Aorta (tissue), 5 donors: ENCODE measurements around the gene RENBP. TPM values are rescaled to one million over a fixed set of nuclear protein-coding genes. Genes with fewer than 3 reads are reported as not detected.

Source experiments
- ATAC-seq: fragments of 200-7000 bp; cut with Tn5 transposase; one replicate; pipeline ENCODE4 v1.9.1; 2022; ENCODE audit warnings: moderate library complexity; ENCODE audit not compliant: low FRiP score
- DNase-seq, 2 donors: peaks; one replicate each; pipeline ENCODE4 v3.0.0-alpha.2; 2020
- H3K27ac ChIP-seq, 2 donors: one replicate each; pipeline ENCODE4 v1.5.1; 2013; ENCODE audit warnings: low read length in 2 of 2, mild to moderate bottlenecking in 2 of 2, moderate library complexity in 2 of 2, control low read depth in 1 of 2, inconsistent platforms in 1 of 2, low read depth in 1 of 2
- H3K27me3 ChIP-seq, 2 donors: one replicate each; pipeline ENCODE4 v1.6.1; 2013; ENCODE audit warnings: control low read depth in 1 of 2, low read length in 1 of 2, mild to moderate bottlenecking in 1 of 2, moderate library complexity in 1 of 2; ENCODE audit not compliant: insufficient read depth in 2 of 2, control insufficient read depth in 1 of 2
- H3K36me3 ChIP-seq, 2 donors: one replicate each; pipeline ENCODE4 v1.6.1; 2013; ENCODE audit warnings: control low read depth in 1 of 2, low read length in 1 of 2, mild to moderate bottlenecking in 1 of 2; ENCODE audit not compliant: insufficient read depth in 2 of 2, control insufficient read depth in 1 of 2
- H3K4me1 ChIP-seq, 2 donors: one replicate each; pipeline ENCODE4 v1.6.1; 2013; ENCODE audit warnings: low read length in 2 of 2, control low read depth in 1 of 2, mild to moderate bottlenecking in 1 of 2, moderate library complexity in 1 of 2; ENCODE audit not compliant: insufficient read depth in 2 of 2, control insufficient read depth in 1 of 2
- H3K4me3 ChIP-seq, 2 donors: one replicate each; pipeline ENCODE4 v1.5.1; 2013; ENCODE audit warnings: low read length in 2 of 2, control low read depth in 1 of 2, mild to moderate bottlenecking in 1 of 2
- H3K9me3 ChIP-seq: one replicate; pipeline ENCODE4 v1.6.1; 2013; ENCODE audit warnings: mild to moderate bottlenecking, low read length; ENCODE audit not compliant: control insufficient read depth
- WGBS, 2 donors: extraction: QIAGEN DNeasy Blood & Tissue Kit; methylation state at CpG; one replicate each; pipeline ENCODE4 v1.1.7; 2013; 5-methylcytosine and 5-hydroxymethylcytosine counted together
- intact Hi-C, 2 donors: fragments of 100-400 bp; cut with DNase I; formaldehyde crosslinking; loops; one replicate each; pipeline versions ENCODE4 v1.14.2 to v1.15.0; 2022
- polyA plus RNA-seq, 2 donors: library from polyadenylated mRNA; stranded (reverse); fragments of 200-250 nt; gene quantifications; one replicate each; pipeline ENCODE4 v1.2.3, GENCODE V29; 2013
- total RNA-seq, 2 donors: library from RNA; stranded (reverse); fragmentation: NEBNext Ultra II Directional; extraction: Animal tissue kit (Norgen Biotek cat#: 25700); gene quantifications; one replicate each; pipeline ENCODE4 v1.2.1, GENCODE V29; 2021
- donor health status: healthy with polysubstance abuse.
- donor health status: Bipolar disorder and iron deficiency.
- donor health status: DM: no; HTN: no; CAD: no.
- donor health status: DM: no; HTN: no; CAD: no.
- donor health status: DM: yes; HTN: yes; CAD: no.

Gene RENBP
- total and polyA plus RNA-seq, 4 donors: 10.5 to 20.9 (median 13.8) TPM

DNA sequence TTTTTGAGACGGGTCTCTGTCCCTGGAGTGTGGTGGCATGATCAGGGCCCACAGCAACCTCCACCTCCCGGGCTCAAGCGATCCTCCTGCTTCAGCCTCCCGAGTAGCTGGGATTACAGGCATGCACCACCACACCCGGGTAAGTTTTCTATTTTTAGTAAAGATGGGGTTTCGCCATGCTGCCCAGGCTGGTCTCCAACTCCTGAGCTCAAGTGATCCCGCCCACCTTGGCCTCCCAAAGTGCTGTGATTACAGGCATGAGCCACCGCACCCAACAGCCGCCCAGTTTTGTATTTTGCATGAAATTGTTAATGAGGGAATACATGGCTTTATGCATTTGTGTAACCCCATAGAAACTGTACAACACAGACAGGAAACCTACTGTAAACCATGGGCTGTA lies 15.6 kb downstream of the RENBP start:
- ATAC-seq (no peak), DNase-seq (no peak)
- intact Hi-C loops: loop anchor here in 1 of 2 donors (2.0 kb wide), 1 partner anchor 44 kb away; the partner anchor contains the start of gene TMEM187
- Histone ChIP-seq H3K27ac (no peak overlapping the region), H3K4me1 (no peaks in the 10 kb centered on the region), H3K4me3 (no peak overlapping the region), H3K9me3 (no peaks in the 10 kb centered on the region), H3K36me3 (no peaks in the 10 kb centered on the region), H3K27me3 (no peaks in the 10 kb centered on the region)
- 46 to 50% methylated on average over 9 of the region's 9 CpGs for whole genome bisulfite sequencing, 2 donors

DNA sequence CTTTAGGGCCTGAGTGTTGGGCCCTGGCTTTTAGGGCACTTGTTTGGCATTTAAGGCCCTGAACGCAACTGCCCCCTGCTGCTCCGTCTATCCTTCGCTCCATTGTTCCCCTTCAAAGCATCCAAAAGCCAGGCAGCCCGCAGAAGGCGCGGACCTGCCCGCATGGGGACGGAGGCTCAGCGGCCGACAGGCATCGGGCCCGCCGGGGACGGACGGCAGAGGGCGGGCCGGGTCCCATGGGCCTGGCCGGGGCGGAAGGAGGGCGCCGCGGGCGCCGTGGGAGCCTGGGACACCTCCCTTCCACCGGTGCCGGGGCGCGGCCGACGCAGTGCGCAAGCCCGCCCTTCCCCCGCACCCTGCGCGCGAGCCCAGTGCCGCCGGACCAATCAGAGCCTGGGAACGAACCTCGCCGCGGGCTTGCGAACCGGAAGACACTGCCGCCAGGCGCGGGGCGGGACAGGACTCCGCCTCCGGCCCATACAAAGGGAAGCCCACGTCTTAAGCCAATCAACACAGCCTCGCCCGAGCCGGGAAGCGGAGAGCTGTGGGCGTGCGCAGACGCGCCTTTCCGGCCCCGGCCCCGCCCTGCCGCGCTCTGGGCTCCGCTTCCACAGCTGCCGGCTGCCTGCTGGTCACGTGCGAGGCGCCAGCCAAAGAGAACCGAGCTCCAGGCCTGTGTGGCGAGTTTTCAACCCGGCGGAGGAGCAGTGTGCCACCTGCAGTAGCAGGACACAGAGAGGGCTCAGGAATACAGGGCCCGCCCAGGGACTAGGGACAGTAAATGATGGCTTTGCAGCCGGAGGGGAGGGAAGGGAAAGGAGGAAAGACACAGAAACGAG lies 16.3 kb downstream of the RENBP start:
- Histone ChIP-seq H3K27me3 (no peaks in the 10 kb centered on the region), H3K4me1 (no peaks in the 10 kb centered on the region), H3K27ac (peak overlapping the region in 1 of 2 donors; percentile 88), H3K4me3 (peak overlapping the region; percentile 31 to 43), H3K9me3 (no peaks in the 10 kb centered on the region), H3K36me3 (no peaks in the 10 kb centered on the region)
- 0 to 10% methylated on average over 75 to 76 of the region's 76 CpGs for WGBS, 2 donors
- intact Hi-C loops: loop anchor here in 1 of 2 donors (2.0 kb wide), 1 partner anchor 45 kb away; the partner anchor contains the start of gene TMEM187
- peak; percentile 98 to 99 for DNase-seq
- peak; percentile 95 for ATAC-seq

DNA sequence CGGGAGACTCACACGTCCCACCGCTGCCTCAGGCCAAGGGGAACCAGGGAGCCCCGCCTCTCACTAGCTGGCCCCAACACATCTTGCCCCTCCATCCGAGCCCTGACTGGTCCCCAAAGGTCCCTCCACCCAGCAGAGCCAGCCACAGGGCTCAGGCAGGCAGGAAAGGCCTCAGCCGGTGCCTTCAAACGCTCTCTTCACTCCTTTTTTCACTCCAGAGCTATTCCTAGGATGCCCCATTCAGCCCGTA lies 16.8 kb downstream of the RENBP start:
- intact Hi-C loops: no loop called here
- no peak for DNase-seq
- Histone ChIP-seq H3K27ac (peak overlapping the region in 1 of 2 donors; percentile 88), H3K27me3 (no peaks in the 10 kb centered on the region), H3K4me1 (no peaks in the 10 kb centered on the region), H3K36me3 (no peaks in the 10 kb centered on the region), H3K4me3 (peak overlapping the region; percentile 31 to 43), H3K9me3 (no peaks in the 10 kb centered on the region)
- 0 to 8% methylated on average over 7 to 8 of the region's 8 CpGs for WGBS, 2 donors
- ATAC-seq: no peak

DNA sequence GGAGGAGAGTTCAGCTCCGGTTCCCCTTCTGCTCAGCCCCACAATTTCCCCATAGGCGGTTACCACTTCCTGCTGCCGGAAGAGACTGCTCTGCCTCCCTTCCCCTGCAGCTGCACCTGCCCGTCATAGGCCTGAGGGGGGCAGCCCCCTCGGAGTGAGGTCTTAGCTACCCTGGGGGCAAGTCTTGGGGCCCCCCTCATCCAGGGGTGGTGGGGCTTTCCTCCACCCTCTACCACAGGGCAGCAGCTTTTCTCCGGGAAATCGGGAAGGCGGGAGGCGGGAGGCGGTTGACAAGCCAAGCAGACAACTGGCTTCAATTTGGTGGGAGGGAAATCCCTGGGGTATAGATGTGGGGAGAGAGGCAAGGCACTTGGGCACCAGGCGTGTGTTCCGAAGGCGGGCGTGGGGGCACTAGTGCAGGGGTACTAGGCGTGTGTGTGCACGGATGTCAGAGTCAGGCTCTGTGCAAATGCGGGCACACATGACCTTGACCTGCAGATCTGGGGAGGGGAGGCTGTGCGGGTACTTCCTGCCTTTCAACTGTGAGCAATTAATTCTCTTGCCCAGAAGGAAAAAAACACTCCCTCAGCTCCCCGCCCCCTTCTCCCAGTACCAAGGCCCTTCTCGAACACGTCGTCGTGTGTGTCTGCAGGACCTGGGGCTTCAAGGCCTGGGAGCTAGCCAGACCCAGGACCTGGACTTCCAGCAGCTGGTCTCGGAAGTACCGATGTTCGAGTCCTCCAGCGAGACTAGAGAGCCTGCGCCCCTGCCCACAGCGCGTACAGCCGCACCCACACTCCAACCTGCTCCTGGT lies 17.4 kb downstream of the RENBP start:
- H3K27ac ChIP-seq: peak overlapping the region in 1 of 2 donors; percentile 88
- intact Hi-C loops: no loop called here
- peak overlapping the region in 1 of 2 donors; percentile 43 for H3K4me3 ChIP-seq
- no peaks in the 10 kb centered on the region for H3K9me3 ChIP-seq
- no peaks in the 10 kb centered on the region for H3K36me3 ChIP-seq
- peak; percentile 3 for ATAC-seq
- H3K27me3 ChIP-seq: no peaks in the 10 kb centered on the region
- WGBS, 2 donors: 5 to 31% methylated on average over 29 to 31 of the region's 31 CpGs
- no peaks in the 10 kb centered on the region for H3K4me1 ChIP-seq
- DNase-seq: peak in 1 of 2 donors; percentile 85

DNA sequence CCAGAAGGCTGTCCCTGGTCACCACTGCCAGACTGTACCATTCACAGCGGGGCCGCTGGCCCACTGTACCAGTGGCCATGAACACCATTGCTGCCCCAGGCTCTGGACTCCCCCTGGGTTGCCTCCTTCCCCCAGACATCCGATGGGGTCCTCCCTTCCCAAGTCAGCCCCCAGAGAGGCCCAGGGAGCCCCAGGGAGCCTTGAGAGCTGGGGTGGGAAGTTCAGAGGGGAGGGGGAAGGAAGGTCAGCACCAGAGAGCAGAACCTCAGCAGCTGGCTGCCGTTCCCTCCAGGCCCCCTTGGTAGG lies 17.9 kb downstream of the RENBP start:
- H3K4me3 ChIP-seq: no peak overlapping the region
- no peak overlapping the region for H3K27ac ChIP-seq
- H3K9me3 ChIP-seq: no peaks in the 10 kb centered on the region
- no peaks in the 10 kb centered on the region for H3K27me3 ChIP-seq
- H3K4me1 ChIP-seq: no peaks in the 10 kb centered on the region
- intact Hi-C loops: no loop called here
- no peaks in the 10 kb centered on the region for H3K36me3 ChIP-seq
- DNase-seq (no peak), ATAC-seq (no peak)
- WGBS, 2 donors: 38 to 46% methylated on average over 4 of the region's 4 CpGs

DNA sequence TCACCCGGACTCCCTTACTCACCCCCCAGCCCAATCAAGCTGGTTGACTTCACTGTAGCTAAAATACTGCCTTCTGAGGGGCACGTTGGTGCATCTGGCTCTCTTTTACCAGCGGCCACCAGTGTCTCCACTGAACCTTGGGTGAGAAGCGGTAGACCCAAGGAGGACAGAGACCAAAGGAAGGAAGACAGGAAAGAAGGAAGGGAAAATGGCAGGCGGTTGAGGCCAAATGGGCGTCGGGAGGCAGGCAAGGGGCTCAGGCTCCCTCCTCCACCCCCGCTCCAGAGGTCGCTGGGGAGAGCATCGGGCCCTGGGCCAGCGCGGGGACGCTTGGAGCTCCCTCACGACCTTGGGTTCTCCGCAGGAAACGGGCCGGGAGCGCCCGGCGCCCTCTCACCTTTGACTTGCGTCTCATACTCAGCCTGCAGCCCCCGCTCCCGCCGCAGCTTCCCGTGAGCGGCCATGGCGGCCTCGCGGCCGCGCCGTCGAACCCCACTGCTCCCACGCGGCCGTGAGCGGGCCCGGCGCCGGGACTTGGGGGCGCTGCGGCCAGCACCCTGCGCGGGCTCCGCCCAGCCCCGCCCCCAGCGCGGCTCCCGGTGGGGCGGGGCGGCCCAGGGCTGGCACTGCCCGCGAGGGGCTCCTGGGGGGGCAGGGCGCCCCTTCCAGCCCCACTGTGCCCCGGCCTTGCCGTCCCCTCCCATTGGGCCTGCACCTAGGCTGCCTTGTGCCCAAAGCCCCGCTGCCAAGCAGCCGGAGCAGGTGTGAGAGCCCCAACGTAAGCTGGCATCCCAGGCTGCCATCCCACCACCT lies 18.5 kb downstream of the RENBP start, which contains the start of gene ARHGAP4:
Gene ARHGAP4 (minus strand): TSS at position 526 of the 813 bp plus-strand sequence. CDS start 62 bp downstream, at position 464.
- intact Hi-C loops: no loop called here

DNA sequence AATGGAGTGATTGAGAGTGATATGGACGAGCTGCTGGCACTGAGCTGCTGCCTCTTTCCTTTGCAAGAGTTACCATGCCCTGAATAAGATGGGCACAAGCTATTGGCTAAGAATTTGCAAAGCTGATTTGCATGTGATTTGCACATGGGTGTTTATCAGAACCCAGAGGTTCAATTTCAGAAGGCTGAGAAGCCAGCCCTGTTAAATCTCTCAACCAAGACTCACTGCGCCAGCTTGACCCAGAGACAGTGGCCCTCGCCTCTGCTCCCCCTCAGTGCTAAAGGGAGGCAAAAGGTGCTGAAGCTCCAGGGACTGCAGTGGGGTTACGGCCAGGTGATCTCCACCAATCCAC lies 19.1 kb downstream of the RENBP start:
- DNase-seq (no peak), ATAC-seq (no peak)
- H3K27ac ChIP-seq: no peak overlapping the region
- H3K36me3 ChIP-seq: no peaks in the 10 kb centered on the region
- no peaks in the 10 kb centered on the region for H3K4me1 ChIP-seq
- H3K27me3 ChIP-seq: no peaks in the 10 kb centered on the region
- WGBS, 2 donors: 78 to 85% methylated on average over 4 of the region's 4 CpGs
- no peaks in the 10 kb centered on the region for H3K9me3 ChIP-seq
- intact Hi-C loops: no loop called here
- no peak overlapping the region for H3K4me3 ChIP-seq

More for the DNA sequence above, 18.5 kb downstream of the RENBP start, which contains the start of gene ARHGAP4:
- 22 to 38% methylated on average over 36 to 59 of the region's 59 CpGs for WGBS, 2 donors
- ATAC-seq (no peak), DNase-seq (no peak)
- Histone ChIP-seq H3K9me3 (no peaks in the 10 kb centered on the region), H3K4me3 (no peak within 1 kb of the TSS), H3K36me3 (no peaks in the 10 kb centered on the region), H3K4me1 (no peaks in the 10 kb centered on the region), H3K27ac (peak within 1 kb of the TSS in 1 of 2 donors; percentile 2), H3K27me3 (no peaks in the 10 kb centered on the region)

DNA sequence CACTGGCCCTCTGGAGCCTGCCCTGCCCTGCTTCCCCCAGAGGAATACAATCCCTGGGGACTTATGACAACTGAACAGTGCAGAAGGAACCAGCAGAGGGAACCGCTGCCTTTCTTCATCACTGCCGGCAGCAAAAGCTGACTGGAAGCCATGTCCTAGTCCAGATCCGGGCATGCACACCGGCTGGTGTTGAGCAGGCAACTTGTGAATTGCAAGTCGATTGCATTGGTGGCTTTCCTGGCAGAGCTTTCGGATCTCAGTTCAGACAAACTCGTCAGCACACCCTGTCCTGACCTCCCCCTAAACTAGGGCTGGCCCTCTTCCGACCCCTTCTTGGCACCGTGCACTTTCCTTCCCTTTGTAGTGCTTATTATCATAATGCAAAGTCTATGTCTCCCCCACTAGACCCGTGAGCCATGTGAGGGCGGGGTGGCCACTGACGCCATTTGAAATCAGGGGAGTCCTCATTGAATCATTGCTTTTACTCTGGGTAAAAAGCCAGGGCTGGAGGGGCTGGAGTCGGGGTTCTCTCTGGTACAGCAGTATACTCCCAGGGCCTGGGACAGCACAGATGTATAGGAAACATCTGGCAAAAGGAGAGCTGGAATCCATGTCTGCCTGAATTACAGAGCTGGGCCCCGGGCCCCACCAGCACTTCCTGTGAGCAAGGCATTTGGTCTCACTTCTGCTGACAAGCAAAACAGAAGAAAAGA lies 20.1 kb downstream of the RENBP start:
- Histone ChIP-seq H3K4me3 (no peak overlapping the region), H3K9me3 (no peaks in the 10 kb centered on the region), H3K36me3 (no peaks in the 10 kb centered on the region), H3K27ac (no peak overlapping the region), H3K27me3 (no peaks in the 10 kb centered on the region), H3K4me1 (no peaks in the 10 kb centered on the region)
- intact Hi-C loops: no loop called here
- WGBS, 2 donors: 36 to 46% methylated on average over 14 of the region's 14 CpGs
- ATAC-seq (no peak), DNase-seq (no peak)
